Measurements from ENCODE around the gene BRPF1.
A peak's percentile ranks its signal among the peaks of the same experiment; 100 is the strongest.

The BRPF1 gene

DNA sequence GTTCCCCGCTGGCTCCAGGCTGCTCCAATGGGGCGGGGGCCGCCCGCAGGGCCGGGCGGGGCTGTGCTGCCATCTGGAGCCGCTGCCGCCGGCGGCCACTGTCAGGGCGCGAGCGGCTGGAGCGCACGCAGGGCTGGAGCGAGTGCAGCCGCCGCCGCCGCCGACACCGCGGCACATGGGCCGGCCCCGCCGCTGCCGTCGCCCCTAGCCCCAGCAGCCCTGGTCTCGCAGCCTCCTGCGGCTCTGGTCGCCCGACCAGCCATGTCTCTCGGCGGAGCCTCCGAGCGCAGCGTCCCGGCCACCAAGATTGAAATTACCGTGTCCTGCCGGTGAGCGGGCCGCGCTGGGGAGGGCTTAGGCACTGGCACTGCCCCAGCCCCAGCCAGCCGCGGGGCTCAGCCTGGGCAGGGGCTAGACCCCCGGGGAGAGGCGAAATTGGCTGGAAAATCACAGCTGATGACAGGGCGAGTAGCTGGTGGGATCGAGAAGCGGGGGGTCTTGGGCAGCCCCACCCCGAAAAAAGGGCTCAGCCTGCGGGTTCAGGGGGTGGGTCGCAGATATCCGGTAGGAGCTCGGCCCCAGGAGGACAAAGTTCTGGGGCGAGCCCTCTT is 27.7 kb upstream of the BRPF1 start, which contains the start of gene CPNE9:
CPNE9 (plus strand) TSS at position 98 of the 611 bp plus-strand sequence; CDS start at position 262, 164 bp downstream.
- no peak for DNase-seq

DNA sequence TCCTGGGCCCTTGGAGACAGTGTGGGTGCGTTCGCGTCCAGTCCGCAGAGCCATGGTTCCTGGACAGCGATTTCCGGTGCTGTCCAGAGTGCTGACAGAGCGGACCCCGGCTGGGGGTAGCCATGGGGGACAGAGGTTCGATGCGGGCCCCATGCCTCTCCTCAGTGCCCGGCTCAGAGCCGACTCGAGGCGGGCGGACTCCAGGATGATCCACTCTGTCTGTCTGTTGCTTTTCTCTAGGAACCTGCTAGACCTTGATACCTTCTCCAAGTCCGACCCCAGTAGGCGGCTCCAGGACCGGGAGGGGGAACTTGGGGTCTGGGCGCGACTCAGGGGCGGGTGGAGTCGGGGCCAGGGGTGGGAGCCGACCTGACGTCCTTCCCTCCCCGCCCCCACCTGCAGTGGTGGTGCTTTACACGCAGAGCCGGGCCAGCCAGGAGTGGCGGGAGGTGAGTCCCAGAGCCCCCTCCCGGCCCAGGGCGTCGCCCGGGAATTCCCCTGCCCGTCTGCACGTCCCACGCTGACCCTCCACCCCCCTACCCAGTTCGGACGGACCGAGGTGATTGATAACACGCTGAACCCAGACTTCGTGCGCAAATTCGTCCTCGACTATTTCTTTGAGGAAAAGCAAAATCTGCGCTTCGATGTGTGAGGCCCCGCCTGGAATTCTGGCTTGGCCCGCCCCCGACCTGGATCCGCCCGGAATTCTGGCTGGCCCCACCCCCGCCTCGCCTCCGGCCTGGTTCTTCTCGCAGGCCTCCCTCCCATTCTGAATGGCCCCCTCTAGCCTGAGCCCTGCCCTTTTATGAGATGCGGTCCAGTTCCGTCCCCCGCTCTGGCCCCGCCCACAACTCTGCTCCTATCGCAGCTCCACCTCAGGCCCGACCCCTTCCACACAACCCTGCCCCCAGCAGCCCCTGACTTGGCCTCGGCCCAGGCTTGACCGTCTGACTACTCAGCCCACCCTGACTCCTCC is 26.9 kb upstream of the BRPF1 start:
- no peak for DNase-seq

DNA sequence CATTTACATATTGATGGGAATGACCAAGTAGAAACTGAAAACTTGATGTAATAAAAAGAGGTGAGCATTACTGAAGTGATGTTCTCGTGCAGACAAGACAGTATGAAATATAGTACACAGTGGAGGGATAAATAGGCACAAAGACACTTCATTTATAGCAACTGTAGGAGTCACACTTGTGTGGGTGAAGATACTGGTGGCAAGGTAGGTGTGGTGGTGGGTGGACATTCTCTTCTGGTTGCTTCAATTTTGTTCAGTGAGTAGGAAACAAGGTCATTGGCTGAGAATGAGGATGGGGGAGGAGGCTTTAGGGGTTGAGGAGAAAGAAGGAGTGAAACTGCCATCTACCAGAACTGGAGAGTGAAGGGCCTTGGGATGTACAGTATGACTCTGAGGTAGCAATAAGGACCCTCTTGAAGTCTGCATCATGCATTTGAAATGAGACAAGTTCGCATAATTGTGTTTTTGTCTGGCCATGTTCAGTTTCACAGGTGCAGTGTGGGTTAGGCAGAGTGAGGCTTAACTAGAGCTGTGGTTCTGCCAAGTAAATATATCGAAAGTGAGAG is 21.3 kb upstream of the BRPF1 start:
- DNase-seq: no peak

DNA sequence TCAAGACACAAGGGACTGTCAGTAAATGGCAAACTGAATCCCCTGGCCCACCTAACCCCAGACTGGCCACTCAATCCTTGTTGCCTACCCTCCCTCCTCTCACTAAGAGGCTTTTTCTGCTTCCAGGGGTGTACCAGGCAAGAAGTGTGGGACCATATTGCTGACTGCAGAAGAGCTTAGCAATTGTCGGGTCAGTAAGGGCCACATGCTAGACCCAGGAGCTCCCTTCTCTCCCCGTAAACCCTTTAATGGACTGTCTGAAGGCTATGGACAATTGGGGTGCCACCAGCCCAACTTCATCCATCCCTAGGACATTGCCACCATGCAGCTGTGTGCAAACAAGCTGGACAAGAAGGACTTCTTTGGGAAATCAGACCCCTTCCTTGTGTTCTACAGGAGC is 19.1 kb upstream of the BRPF1 start:
- DNase-seq: no peak

DNA sequence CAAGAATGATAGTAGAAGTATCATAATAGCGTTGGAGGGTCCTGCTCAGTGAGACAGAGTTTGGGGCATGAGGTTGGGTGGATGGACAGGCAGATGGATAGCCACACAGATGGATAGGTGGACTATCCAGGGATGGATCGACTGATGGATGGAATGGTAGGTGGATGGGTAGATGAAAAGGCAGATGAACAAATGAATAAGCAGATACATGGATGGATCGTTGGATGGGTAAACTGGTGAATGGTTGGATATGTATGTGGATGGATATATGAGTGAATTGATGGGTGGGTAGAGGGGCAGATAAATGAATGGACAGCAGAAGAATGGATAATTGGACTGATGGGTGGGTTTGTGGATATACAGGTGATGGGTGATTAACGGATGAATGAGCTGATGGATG is 18.4 kb upstream of the BRPF1 start:
- no peak for DNase-seq

DNA sequence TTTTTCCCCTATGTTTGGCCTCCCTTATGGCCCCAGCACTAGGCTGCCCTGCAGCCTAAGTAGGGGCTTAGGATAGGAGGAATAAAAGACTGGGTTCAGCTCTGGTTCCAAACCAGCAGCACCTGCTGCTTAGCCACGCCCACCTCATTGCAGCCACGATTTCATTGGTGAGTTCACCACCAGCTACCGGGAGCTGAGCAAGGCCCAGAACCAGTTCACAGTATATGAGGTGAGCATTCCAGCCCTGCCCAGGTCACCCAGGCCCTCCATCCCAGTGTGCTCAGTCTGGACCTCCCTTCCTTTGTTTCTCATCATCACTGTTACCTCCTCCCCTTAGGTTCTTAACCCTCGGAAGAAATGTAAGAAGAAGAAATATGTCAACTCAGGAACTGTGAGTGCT is 16.4 kb upstream of the BRPF1 start:
- DNase-seq: no peak

DNA sequence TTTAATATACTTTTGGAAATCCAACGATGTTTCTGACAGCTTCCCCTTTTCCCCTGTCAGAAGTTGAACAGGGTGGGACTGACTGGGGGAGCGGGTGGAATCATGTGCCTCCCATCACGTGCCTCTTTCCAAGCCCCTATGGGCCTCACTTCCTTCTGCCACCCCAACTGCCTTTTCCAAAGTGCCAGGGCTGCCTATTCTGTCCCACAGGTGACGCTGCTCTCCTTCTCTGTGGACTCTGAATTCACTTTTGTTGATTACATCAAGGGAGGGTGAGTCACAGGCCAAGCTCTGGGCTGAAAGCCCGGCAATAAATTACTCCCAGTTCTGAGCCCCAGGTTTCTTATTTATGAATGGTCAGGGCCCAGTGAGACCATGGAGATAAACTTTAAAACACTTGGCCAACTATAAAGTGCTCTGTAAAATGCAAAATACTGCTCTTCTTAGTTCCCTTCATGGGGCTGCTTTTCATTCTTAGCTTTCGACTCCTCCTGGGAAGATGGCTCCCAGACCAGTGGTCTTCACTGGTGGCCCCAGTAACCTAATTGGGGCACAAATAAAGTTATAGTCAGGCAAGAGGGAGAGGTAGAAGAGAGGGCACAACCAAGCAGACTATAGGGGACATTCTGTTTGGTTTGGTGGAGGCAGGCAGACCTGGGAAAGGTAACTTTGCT is 15.6 kb upstream of the BRPF1 start:
- no peak for DNase-seq

DNA sequence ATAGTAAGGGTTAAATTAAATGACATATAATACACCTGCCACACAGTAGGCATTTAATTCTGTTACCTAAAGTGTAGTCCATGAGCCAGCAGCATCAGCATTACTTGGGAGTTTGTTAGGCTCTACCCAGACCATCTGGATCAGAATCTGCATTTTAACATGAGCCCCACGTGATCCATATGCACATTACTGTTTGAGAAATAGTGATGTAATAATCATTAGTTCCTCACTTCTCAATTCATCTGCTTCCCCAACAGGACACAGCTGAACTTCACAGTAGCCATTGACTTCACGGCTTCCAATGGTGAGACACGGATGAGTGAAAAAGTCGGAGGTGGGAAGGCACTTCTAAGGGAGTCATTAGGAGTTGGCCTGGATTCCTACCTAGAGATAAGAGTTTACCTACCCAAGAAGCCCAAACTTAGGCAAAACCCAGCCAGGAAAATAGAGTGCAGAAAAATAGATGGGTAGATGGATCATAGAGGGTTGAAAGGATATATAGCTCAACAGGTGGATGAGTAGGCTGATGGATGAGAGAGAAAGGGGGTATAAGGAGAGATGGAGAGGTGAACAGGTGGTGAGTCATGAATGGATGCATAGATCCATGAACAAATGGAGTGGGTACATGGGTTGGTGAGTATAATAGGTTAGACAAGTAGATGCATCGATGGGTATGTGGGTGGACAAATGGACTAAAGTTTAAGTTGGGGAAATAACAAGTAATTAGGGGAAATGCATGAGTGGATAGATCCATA is 14.6 kb upstream of the BRPF1 start:
- no peak for DNase-seq

DNA sequence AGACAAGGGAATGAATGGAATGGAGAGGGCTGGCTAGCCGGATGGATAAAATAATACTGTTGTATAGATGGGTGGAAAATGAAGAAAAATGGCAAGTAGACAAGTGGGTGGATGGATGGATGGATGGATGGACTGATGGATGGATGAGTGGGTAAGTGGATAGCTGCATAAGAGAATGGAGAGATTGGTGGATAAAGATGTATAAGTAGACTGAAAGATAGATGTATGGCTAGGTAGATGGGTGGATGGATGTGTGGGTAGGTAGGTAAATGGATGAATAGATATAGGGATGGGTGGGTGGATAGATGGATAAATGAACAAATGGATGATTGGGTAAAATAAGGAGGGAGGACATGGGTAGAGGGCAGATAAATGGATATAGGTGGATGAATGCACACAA is 14.0 kb upstream of the BRPF1 start:
- DNase-seq: no peak

DNA sequence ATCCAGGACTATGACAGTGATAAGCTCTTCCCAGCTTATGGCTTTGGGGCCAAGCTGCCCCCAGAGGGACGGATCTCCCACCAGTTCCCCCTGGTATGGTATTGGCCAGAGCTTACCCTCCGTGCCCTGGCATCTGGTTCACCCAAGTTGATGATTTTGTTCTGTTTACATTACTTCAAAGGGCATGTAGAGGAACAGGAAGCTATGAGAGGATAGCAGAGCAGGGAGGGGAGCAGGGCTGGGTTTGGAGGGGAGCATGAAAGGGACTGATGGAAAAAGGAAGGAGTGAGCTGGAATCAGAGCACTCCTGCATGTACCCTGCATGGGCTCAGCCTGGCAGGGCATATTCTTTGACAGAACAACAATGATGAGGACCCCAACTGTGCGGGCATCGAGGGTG is 13.4 kb upstream of the BRPF1 start:
- no peak for DNase-seq

DNA sequence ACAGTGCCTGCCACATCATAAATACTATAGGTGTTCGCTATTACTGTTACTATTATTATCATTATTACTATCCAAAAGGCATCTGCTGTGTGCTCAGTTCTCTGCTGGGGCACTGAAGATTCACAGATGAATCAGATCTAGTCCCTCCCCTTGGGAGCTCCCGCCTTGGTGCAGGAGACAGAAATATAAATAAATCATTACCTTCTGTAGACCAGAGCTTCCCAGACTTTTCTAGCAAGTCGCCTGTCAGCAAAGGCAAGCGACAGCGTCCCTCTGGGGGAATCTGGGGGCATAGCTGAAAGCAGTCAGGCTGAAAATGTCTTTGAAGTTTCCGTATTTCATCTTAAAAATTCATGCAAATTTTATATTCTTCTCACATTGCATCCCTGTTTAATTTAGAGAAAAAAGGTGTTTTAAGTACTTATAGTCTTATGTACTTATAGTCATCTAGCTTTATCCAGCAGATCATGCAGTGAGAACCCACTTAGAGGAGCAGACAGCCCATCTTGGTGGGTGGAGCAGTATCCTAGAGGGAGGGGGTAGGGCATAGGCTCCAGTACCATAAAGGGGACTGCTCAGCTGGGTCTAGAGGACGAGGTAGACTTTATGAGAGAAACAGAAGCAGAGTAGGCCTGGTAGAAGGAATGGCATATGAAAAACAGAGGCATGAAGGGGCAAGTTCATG is 10.4 kb upstream of the BRPF1 start:
- no peak for DNase-seq

DNA sequence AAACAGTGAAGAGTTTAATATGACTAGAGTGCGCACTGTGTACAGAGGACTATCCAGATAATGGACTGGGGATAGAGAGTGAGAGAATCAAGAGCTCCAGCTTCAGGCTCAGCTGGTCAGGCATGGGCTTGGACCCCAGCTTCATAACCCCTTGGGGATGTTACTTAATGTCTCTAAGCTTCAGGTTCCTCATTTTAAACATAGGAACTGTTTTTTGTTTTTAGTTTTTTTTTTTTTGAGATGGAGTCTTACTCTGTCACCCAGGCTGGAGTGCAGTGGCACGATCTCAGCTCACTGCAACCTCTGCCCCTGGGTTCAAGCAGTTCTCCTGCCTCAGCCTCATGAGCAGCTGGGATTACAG is 9.9 kb upstream of the BRPF1 start:
- no peak for DNase-seq

DNA sequence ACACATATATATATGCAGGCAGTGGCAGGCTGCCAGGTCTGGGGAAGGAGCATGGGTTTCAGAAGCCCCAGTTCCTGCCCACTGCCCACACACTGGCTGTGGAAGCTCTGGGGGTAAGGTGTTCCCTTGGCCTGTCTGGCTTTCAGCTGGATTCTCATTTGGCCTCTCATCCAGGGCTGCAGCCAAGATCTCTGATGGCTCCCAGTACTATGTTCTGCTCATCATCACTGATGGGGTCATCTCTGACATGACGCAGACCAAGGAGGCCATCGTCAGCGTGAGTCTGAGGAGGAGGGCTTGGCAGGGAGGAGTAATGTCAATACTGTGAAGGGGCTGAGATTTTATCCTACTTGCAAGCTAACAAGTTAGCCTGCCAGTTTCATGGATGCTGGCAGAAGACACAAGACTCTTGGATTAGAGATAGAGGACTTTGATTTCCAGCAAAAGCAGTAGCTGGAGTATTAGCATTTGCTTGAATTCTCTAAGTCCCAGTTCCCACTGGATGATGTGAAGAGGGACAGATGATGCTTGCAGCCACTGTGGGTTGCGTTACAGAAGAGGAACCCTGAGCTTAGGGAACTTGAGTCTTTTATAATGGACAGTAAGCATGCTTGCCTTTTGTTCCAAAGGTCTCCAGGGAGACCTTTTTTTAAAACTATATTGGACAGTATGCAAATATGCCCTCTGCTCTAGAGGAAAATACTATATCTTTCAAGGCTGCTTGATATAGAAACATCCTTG is 5.6 kb upstream of the BRPF1 start:
- no peak for DNase-seq

DNA sequence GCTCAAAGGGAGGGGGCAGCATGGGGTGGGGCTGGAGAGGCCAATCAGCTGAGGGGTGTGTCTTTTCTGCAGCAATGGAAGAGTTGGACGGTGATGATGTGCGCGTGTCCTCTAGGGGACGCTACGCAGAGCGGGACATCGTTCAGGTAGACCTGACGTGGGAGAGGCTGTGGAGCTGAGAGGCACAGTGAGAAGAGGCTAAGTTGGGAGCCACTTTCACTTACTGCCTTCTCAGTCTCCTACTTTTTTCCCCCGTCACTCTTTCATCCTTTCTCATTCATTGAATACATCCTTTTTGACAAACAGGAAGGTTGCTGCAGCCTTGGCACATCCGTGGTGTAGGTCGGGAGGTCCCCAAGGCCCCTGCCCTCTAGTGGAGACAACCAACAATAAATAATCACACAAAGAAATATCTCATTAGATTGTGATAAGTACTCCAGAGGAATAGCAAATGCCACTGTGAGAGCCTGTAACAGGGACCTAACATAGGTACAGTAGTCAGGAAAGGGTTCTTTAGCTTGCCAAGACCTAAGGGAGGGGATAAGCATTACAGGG is 4.4 kb upstream of the BRPF1 start:
- peak; percentile 38 for DNase-seq

DNA sequence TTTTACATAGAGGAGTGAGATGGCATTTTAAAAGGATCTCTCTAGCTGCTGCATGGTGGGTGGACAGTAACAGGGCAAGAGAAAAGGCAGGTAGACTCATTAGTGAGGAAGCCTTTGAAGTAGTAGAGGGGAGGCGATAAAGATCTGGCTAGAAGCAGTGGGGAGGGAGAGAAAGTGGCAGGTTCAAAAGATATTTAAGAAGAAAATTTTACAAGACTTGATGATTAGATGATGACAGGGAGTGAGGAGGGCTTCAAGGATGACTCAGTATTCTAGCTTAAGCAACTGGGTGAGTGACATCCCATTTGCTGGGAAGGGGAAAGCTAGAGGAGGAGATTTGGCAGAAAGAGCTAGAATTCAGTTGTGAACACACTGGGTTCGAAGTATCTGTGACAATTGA is 3.8 kb upstream of the BRPF1 start:
- no peak for DNase-seq

DNA sequence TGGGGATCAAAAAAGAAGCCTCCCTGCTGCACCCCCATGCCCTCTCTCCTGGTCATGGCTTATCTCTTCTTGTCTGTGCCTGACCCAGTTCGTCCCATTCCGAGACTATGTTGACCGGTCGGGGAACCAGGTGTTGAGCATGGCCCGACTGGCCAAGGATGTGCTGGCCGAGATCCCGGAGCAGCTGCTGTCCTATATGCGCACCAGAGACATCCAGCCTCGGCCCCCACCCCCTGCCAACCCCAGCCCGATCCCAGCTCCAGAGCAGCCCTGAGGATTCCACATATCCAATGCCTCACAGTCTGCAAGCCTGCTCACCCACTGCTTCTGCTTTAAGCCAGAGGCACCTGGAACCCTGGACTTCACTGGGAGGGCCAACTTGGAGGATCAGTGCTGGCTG is 2.1 kb upstream of the BRPF1 start:
- no peak for DNase-seq

DNA sequence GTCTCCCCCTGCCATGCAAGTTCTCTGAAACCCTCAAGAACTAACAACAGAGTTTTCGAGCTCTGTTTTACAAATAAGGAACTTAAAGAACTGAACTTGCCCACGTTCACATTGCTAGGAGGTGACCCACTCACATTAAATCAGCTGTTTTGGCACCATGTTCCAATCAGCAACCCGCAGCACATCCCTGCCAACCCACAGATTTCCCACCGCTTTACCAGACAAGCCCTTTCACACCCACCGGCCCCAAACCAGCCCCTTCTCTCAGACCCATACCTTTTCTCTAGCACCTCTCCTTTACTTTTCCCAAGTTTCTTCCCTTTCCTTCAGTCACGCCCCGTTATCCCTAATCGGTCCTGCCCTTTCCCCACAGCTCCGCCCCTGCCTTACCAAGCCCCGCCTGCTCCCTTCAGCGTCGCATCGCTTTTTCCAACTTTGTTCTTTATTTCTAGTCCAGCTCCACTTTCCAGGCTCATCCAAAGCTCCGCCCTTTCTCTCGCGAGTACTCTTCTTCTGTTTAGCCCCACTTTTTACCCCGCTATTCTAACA is 804 bp upstream of the BRPF1 start:
- DNase-seq: no peak

DNA sequence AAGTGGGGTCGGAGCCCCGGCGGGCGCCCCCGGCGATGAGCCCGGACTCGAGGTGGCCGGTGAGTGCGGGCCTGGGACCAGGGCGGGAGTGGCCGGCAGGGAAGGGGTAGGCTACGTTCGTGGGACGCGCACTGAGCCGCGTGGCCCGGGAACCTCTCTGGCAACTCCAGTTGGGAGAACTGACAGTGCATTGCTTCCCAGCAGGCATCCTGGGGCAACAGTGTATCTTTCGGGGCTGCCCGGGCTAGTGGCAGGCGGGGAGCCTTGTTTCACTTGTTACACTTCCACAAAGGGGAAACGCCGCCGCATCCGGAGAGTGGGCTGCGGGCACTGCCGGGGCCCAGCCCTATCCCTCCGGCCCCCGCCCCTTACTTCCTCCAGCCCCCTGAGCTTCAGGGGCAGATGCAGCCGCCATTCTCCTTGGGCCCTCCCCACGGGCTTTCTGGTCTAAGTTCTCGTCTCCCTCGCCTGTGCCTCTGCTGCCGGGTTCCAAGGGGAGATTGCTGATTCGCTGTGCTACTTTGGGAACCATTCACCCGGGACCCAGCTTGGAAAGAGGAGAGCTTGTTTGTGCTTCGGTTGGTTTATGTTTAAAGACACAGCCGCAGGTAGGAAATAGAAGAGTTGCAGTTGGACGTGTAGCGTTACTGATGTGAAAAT is 675 bp downstream of the BRPF1 start:
- peak; percentile 26 for DNase-seq

DNA sequence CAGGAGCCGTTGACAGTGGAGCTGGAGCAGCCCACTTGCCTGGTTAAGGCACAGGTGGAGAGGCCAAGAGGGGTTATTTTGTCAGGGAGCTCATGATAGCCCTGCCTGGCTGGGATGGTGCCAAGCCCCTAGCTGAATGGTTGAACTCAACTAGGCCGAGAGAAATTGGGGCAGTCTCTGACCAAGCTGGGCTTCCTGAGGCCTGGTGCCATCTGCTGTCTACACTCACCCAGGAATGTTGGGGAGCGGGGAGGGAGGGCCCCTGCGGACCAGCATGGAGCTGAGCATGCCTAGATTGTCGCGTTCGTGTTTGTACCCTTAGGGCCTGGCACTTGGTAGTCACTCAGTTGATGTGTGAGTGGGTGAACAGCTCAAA is 1.2 kb downstream of the BRPF1 start:
- no peak for DNase-seq

DNA sequence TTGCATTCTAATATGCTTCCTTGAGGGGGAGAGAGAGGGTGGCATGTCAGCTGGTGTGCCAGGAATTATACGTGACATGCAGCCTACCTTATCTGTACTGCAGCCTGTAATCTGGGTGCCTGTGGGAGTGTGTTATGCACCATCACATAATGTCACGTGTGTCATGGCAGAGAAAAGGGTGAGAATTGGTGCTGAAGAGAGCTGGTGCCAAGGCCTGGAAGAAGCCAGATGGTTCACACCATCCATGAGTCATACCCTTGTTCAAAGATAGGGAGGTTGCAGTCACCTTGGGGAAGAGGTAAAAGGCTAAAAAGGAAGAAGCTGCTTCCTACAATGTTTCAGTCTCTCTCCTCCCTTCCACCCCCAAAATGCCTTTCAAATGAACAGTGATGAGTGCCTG is 5.3 kb downstream of the BRPF1 start:
- no peak for DNase-seq
